ENCODE data around the gene ZBED5.

DNA sequence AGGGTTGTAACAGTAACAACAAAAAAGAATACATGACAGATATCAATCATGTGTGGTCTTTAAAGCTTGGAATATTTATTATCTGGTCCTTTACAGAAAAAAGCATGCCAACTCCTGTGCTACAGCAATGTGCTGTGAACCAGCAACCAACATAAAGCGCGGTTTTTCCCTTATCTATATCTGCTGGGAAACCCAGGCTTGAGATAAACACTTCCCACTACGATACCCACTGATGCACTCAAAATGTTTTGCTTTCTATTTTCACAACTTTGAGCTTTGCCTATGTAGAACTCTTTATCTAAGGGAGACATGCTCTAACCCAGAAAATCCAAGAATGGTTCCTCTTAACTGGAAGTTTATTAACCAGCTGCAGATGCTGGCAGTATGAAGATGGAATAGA lies 19.0 kb downstream of the ZBED5 start:
- TF ChIP-seq, protein P1, sequence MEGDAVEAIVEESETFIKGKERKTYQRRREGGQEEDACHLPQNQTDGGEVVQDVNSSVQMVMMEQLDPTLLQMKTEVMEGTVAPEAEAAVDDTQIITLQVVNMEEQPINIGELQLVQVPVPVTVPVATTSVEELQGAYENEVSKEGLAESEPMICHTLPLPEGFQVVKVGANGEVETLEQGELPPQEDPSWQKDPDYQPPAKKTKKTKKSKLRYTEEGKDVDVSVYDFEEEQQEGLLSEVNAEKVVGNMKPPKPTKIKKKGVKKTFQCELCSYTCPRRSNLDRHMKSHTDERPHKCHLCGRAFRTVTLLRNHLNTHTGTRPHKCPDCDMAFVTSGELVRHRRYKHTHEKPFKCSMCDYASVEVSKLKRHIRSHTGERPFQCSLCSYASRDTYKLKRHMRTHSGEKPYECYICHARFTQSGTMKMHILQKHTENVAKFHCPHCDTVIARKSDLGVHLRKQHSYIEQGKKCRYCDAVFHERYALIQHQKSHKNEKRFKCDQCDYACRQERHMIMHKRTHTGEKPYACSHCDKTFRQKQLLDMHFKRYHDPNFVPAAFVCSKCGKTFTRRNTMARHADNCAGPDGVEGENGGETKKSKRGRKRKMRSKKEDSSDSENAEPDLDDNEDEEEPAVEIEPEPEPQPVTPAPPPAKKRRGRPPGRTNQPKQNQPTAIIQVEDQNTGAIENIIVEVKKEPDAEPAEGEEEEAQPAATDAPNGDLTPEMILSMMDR (IDR thresholded peaks at IDR 0.05): no peak
- no peak for TF ChIP-seq POLR2A (IDR thresholded peaks at IDR 0.05)

All from heart left ventricle (tissue), 13 donors.